AG04450 (cell line): Measurements from ENCODE around the gene OGN. TPM values are rescaled to one million over a fixed set of nuclear protein-coding genes. Genes with fewer than 3 reads are reported as not detected.
"Not testable (repeated sequence)": the region's sequence is repeated elsewhere in the genome, so short reads cannot be mapped to it uniquely, and the experiment has no call there.

Source experiments
- CTCF ChIA-PET: fragments of 300-600, 350-600 bp; formaldehyde crosslinking; extraction: SDS; loops from one replicate; lab custom pipeline; 2022; ENCODE audit warnings: antibody characterized with exemption, inconsistent platforms; lab: Charles Lee
- POLR2A ChIA-PET: fragments of 350-600 bp; formaldehyde crosslinking; extraction: SDS; loops from one replicate; lab custom pipeline; 2021; ENCODE audit warnings: antibody characterized with exemption, inconsistent platforms; lab: Yijun Ruan, JAX
- DNase-seq: peaks from one replicate; pipeline ENCODE4 v3.0.0-alpha.2; 2011; ENCODE audit warnings: low read depth, low spot score
- H3K27ac ChIP-seq: one replicate; pipeline ENCODE4 v1.5.1; 2012; ENCODE audit warnings: low read depth, low read length, control low read depth
- H3K27me3 ChIP-seq: one replicate; pipeline ENCODE4 v1.6.0; 2012; ENCODE audit warnings: low read length; ENCODE audit not compliant: control insufficient read depth, insufficient read depth
- H3K4me3 ChIP-seq: 2 replicates; pipeline ENCODE4 v1.5.1; 2011; ENCODE audit warnings: mild to moderate bottlenecking, low read depth, low read length, control low read depth
- H3K9me3 ChIP-seq: 2 replicates; pipeline ENCODE4 v1.5.1; 2012; ENCODE audit warnings: low read length; ENCODE audit not compliant: control insufficient read depth, insufficient read depth
- polyA plus RNA-seq: library from polyadenylated mRNA; depleted of rRNA; stranded (reverse); fragments of >200 nt; gene quantifications from 2 replicates; pipeline ENCODE4 v1.2.3, GENCODE V29; 2011
- TF ChIP-seq, protein P1 (sequence below): IDR thresholded peaks from 2 replicates; pipeline ENCODE4 v1.5.1; 2011; ENCODE audit warnings: low read depth, low read length, control low read depth, inconsistent platforms

OGN gene
- polyA plus RNA-seq, 1 experiment, result 1.3 TPM

GRCh38 chr9:92422611-92423338 lies 18.4 kb upstream of the OGN start:
- Histone ChIP-seq H3K27me3 (no peaks in the 10 kb centered on the region), H3K4me3 (no peak overlapping the region), H3K9me3 (no peaks in the 10 kb centered on the region), H3K27ac (no peak overlapping the region)
- CTCF ChIA-PET, result no interaction called here
- TF ChIP-seq, protein P1, sequence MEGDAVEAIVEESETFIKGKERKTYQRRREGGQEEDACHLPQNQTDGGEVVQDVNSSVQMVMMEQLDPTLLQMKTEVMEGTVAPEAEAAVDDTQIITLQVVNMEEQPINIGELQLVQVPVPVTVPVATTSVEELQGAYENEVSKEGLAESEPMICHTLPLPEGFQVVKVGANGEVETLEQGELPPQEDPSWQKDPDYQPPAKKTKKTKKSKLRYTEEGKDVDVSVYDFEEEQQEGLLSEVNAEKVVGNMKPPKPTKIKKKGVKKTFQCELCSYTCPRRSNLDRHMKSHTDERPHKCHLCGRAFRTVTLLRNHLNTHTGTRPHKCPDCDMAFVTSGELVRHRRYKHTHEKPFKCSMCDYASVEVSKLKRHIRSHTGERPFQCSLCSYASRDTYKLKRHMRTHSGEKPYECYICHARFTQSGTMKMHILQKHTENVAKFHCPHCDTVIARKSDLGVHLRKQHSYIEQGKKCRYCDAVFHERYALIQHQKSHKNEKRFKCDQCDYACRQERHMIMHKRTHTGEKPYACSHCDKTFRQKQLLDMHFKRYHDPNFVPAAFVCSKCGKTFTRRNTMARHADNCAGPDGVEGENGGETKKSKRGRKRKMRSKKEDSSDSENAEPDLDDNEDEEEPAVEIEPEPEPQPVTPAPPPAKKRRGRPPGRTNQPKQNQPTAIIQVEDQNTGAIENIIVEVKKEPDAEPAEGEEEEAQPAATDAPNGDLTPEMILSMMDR, result no peak
- DNase-seq, result no peak
- POLR2A ChIA-PET, result no interaction called here

- DNase-seq, result no peak
- TF ChIP-seq, protein P1, result no peak
- CTCF ChIA-PET, result no interaction called here
- no peaks in the 10 kb centered on the region for H3K9me3 ChIP-seq
- no peak overlapping the region for H3K27ac ChIP-seq
- POLR2A ChIA-PET, result no interaction called here
- no peaks in the 10 kb centered on the region for H3K27me3 ChIP-seq
- H3K4me3 ChIP-seq, result no peak overlapping the region
These were observed 10.2 kb upstream of the OGN start for GRCh38 chr9:92414566-92414965.

GRCh38 chr9:92411157-92411556 lies 6.8 kb upstream of the OGN start:
- DNase-seq, H3K27ac ChIP-seq, POLR2A ChIA-PET, H3K9me3 ChIP-seq, H3K4me3 ChIP-seq, H3K27me3 ChIP-seq: not testable (repeated sequence)
- CTCF ChIA-PET, result interaction anchor here (1.3 kb wide), 1 partner anchor 67 kb away, joined by 3 read pairs; no protein-coding TSS in a partner anchor

- ChIA-PET CTCF (no interaction called here), POLR2A (no interaction called here)
- Histone ChIP-seq H3K27ac (no peak overlapping the region), H3K4me3 (no peak overlapping the region), H3K9me3 (no peaks in the 10 kb centered on the region), H3K27me3 (no peaks in the 10 kb centered on the region)
- DNase-seq, result no peak
- TF ChIP-seq, protein P1, result no peak
These were observed 4.5 kb upstream of the OGN start for GRCh38 chr9:92408747-92409478.

DNA sequence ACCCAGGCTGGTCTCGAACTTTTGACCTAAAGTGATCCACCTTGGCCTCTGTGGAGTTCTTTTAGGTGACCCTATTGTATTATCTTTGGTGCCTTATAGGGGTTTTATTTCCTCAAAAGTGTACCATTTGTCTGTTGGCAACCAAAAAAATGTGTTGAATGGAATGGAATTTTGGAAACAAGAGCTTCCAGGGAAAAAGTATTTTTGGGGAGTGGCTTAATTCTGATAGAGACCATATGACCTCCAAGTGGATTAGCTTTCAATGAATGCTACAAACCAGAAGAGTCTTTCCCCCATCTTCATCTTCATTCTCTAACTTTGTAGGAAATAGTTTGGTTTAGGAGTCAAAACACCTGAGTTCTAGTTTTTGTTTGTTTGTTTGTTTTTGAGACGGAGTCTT lies 3.4 kb upstream of the OGN start:
- CTCF ChIA-PET, result no interaction called here

More for the DNA sequence above, 3.4 kb upstream of the OGN start:
- Histone ChIP-seq H3K9me3 (no peaks in the 10 kb centered on the region), H3K27me3 (no peaks in the 10 kb centered on the region), H3K4me3 (no peak overlapping the region), H3K27ac (no peak overlapping the region)
- no peak for DNase-seq
- POLR2A ChIA-PET, result no interaction called here
- TF ChIP-seq, protein P1, result no peak
